Activated CD4-positive, CD25-positive, alpha-beta regulatory T cell treated with anti-CD3 and anti-CD28 coated beads, Interleukin-2, amount 50 U/mL, for 16 hours (primary cell): Measurements from ENCODE around the gene KSR1.

Source experiments
- DNase-seq: peaks from one replicate; pipeline ENCODE4 v3.0.0-alpha.2; 2020; ENCODE audit warnings: low read depth, low spot score

KSR1 gene

GRCh38 chr17:27514595-27515413 is 58.6 kb downstream of the KSR1 start:
- no peak for DNase-seq

- DNase-seq: no peak
Observed at GRCh38 chr17:27518048-27518447, 61.8 kb downstream of the KSR1 start.

GRCh38 chr17:27518545-27519521 is 62.6 kb downstream of the KSR1 start:
- no peak for DNase-seq

GRCh38 chr17:27519550-27519949 is 63.3 kb downstream of the KSR1 start:
- no peak for DNase-seq

- DNase-seq: no peak
Observed at GRCh38 chr17:27520491-27521185, 64.4 kb downstream of the KSR1 start.

- no peak for DNase-seq
Observed at GRCh38 chr17:27521281-27522027, 65.2 kb downstream of the KSR1 start.

- DNase-seq: no peak
Observed at GRCh38 chr17:27522028-27522635, 65.9 kb downstream of the KSR1 start.

GRCh38 chr17:27523712-27524111 is 67.5 kb downstream of the KSR1 start:
- DNase-seq: no peak

GRCh38 chr17:27524594-27524993 is 68.3 kb downstream of the KSR1 start:
- no peak for DNase-seq

- DNase-seq: no peak
Observed at GRCh38 chr17:27525316-27525715, 69.1 kb downstream of the KSR1 start.

GRCh38 chr17:27525836-27526603 is 69.8 kb downstream of the KSR1 start:
- DNase-seq: no peak

GRCh38 chr17:27526604-27527002 is 70.4 kb downstream of the KSR1 start:
- no peak for DNase-seq

GRCh38 chr17:27529230-27529796 is 73.1 kb downstream of the KSR1 start:
- DNase-seq: no peak

- DNase-seq: no peak
Observed at GRCh38 chr17:27530764-27531391, 74.6 kb downstream of the KSR1 start.

- DNase-seq: no peak
Observed at GRCh38 chr17:27531469-27531961, 75.3 kb downstream of the KSR1 start.

GRCh38 chr17:27532269-27533263 is 76.3 kb downstream of the KSR1 start:
- no peak for DNase-seq

GRCh38 chr17:27533874-27534815 is 77.9 kb downstream of the KSR1 start:
- DNase-seq: no peak
